GM18517 (cell line): ENCODE results near the gene IGLL1.
"Not testable (repeated sequence)": the region's sequence is repeated elsewhere in the genome, so short reads cannot be mapped to it uniquely, and the experiment has no call there.

Experiments used
- ATAC-seq: cut with Tn5 transposase; IDR thresholded peaks from one replicate; pipeline ENCODE4 v1.9.1; 2021; ENCODE audit warnings: mild to moderate bottlenecking, moderate library complexity; ENCODE audit not compliant: unreplicated experiment

IGLL1 gene

DNA sequence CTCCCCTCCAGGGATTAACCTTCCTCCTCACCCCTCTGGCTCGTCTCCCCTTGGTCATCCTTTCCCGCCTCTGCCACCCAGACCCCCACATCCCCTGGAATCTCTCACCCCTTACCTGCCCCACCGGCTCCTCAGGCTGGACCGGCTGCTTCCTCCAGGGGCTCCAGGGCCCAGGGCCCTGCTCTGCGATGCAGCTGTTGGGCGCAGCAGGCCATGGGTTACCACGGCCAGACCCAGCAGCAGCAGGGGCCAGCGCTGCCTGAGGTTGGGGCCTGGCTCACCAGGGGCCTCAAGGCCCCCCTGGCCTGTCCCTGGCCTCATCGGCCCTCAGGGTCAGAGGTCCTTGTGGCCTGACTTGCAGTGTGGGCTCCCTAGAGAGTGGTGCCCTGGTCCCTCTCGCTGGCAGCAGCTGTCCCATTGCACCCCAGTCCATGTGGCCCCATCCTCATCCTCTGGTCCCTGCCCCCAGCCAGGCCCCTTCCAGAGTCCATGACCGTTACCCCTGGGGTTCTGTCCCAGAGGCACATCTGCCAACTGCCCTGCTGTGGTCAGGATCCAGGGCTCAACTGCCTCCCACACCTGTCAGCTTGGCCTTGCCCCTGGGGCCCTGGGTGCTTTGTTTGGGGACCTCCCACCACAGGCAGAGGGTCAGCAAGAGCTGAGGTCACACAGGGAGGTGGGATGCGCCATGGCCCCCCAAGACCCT is at the start of gene IGLL1:
Gene IGLL1 (minus strand): TSS at position 421 of the 706 bp plus-strand sequence. CDS start 100 bp downstream, at position 321.
- no peak for ATAC-seq

DNA sequence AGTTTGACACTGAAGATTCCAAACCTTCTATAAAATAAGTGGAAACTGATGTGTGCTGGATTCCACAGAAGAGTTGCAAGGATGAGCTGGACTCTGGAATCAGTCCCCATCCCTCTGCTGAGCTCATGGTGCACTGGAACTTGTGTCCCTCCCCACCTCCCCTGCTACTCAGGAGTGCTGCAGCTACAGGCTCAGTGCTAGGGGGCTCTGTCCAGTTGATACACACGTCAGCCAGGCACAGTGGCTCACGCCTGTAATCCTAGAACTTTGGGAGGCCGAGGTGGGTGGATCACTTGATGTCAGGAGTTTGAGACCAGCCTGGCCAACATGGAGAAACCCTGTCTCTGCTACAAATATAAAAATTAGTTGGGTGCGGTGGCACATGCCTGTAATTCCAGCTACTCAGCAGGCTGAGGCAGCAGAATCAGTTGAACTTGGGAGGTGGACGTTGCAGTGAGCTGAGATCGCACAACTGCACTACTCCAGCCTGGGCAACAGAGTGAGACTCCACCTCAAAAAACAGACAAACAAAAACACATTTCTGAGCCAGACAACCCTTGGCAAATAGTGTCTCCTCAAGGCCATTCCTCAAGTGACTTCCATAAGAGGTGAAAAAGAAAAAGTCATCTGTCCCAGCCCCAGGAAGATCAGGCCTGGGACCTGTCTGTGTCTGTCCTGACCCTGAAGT is 48.1 kb upstream of the IGLL1 start:
- ATAC-seq, result not testable (repeated sequence)

- not testable (repeated sequence) for ATAC-seq
These were observed 47.4 kb upstream of the IGLL1 start for GRCh38 chr22:23627401-23628055.

DNA sequence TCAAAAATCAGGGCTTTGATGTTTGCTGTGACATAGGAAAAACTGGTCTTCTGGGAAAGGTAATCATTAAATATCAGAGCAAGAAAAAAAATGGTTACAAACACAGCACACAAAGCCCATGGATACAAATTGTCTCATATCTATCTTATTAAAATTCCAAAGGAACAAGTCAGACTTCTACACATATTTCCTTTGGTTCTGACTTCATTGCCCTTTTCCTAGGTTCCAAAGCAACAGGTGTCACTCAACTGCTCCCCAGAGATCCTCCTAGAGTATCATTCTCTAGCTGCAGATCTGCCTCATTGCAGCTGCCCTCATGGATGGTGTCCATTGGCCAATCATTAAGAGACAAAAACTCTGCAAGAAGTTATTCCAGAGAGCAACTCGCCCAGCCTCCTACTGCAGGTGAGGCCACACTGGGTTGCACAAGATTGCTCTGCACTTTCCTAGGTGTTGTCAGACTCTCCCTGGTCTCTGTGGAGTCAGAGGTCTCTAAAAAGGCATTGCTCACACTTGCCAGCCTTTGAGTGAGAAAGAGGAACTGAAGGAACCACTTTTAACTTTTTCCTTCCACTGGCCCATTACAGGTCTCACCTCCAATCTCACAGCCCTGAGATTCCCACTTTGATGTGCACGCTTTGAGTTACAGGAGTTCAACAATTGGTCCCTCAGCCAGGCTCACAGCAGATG is 46.3 kb upstream of the IGLL1 start:
- no peak for ATAC-seq

DNA sequence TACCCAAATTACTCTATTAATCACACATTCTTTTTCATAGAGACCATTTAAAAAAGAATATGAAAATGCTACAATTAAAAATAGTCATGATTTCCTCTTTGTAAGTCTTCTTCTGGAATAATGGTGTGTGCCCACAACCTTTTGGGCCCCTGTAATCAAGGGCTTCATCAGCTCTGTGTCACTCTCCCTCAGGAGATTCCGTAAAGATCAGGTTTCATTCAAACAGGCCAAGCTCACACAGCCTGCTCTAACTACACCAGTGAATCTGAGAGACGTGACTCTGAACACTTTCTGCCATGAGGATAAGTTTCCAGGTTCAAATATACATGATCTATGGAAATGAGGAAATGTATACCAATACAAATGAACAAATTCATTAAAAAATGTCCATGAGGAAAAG is 42.5 kb upstream of the IGLL1 start:
- no peak for ATAC-seq

DNA sequence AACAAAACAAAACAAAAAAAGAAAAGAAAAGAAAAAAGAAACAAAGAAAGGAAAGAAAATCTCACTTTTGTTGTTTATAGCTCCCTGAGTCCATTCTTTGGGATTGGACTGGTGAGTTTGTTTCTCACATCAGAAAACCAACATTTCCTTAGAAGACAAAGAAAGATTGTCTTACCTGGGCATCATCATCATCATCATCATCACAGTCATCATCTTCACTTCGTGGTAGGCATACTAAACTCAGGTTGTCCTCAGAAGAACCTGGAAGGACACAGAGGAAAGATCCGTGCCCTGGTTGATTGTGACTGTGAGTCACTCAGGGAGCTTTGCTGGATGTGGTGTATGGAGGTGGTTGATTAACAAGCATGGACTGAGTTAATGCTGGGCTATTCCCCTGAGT is 41.8 kb upstream of the IGLL1 start:
- not testable (repeated sequence) for ATAC-seq

- no peak for ATAC-seq
These were observed 41.1 kb upstream of the IGLL1 start for GRCh38 chr22:23621082-23621780.

DNA sequence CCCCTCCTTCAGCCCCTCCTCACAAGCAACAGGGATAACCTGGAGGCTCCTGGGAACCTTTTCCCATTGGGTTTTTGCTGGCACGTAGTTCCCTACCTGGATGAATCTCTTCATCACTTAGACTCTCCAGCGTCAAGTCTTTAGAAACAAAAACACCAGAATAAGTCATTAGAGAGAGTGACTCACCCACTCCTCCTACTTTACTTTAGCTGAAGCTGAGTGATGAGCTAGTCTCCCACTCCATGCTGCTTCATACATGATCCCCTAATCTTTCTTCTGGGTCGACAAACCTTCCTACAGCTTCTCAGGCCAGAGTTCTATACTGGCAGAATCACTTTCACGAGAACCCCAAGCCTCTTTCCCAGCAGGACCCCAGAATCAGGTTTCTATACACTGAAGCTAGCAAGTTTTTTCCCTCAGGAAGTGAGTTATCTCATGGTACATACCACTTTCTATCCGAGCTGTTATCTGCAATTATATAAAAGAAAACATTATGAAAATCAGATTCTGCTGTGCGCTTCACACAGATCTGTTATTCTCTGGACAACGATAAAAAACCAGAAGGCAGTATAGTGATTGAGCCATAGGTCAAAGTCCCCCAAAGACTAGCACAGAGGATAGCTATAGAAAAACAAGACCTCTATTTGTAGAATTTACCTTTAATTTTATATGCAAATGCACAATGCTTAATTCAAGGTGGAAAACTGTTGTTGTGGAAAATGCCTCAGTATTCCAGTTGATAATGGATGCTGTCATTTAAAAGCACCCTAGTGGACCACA is 33.3 kb upstream of the IGLL1 start:
- no peak for ATAC-seq

DNA sequence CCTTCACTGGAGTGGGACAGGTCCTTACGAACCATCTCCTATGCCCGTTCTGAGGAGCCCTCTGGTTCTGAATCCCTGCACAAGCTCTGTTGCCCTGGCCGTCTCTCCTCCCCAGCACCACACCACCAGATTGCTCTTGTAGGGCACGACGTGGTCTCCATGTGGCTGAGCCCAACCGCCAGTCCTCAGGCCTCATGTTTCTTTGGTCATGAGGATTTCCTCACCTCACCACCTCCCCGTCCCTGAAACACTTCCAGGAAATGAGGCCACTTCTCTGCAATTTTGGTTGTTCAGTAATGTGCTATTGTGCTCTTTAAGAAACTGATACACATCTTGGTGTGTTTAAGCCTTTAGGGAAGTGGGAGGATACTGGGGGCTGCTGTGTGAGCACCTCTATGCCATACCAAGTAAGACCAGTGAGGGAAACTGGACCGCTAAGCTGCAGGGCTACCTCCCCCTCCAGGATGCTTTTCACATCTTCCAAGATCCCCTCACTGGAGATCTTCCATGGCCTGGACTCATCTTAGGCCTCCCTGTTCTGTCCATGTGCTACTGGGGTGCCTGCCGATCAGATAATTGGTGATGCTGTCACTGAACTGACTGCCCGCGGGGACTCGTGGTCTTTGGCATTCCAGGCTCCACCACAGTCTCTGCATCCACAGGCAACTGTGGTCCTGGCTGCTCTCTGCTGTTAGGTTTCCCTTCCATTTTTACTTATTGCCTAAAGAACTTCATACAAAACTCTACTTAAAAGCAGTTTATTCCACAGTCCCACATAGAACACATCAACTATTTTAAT is 30.1 kb upstream of the IGLL1 start:
- ATAC-seq, result no peak

DNA sequence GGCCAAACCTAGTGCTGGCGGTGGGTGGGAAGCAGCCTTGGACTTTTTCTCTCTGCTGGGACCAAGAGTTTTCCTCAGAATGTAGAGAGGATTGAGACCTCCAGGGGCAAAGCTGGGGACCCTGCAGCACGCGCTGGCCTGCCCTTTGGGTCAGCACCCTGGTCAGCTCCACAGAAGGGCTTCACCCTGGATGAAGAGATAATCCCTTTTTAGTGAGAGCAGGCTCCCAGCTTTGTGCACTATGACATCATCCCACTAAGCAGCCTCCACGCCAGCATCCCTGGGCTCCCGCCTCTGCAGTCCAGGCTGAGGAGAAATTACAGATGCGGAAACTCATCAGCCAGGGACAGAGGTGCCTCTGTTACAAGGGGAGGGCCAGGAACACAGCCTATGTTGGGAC is 28.5 kb upstream of the IGLL1 start:
- ATAC-seq, result no peak

- no peak for ATAC-seq
These were observed 26.4 kb upstream of the IGLL1 start for GRCh38 chr22:23606204-23607131.

- no peak for ATAC-seq
These were observed 25.0 kb upstream of the IGLL1 start for GRCh38 chr22:23604939-23605712.

- ATAC-seq, result no peak
These were observed 23.2 kb upstream of the IGLL1 start for GRCh38 chr22:23603266-23603665.

GRCh38 chr22:23598805-23599518 is 18.9 kb upstream of the IGLL1 start:
- no peak for ATAC-seq

GRCh38 chr22:23597576-23598268 is 17.6 kb upstream of the IGLL1 start:
- not testable (repeated sequence) for ATAC-seq

- ATAC-seq, result not testable (repeated sequence)
These were observed 15.8 kb upstream of the IGLL1 start for GRCh38 chr22:23595904-23596303.
